NCI-H2171 (cell line): Measurements from ENCODE around the gene TRIP12.
"Not testable (repeated sequence)": the region's sequence is repeated elsewhere in the genome, so short reads cannot be mapped to it uniquely, and the experiment has no call there.

ENCODE experiments used
- DNase-seq: peaks from one replicate; lab custom pipeline; 2025; lab: John Stamatoyannopoulos, UW

The TRIP12 gene

GRCh38 chr2:229920011-229920641 is 1.7 kb downstream of the TRIP12 start:
- DNase-seq = no peak

- no peak for DNase-seq
Measured at GRCh38 chr2:229917793-229918192, 4.0 kb downstream of the TRIP12 start.

- DNase-seq = no peak
Measured at GRCh38 chr2:229914171-229914570, 7.6 kb downstream of the TRIP12 start.

GRCh38 chr2:229910832-229911412 is 10.9 kb downstream of the TRIP12 start:
- no peak for DNase-seq

- no peak for DNase-seq
Measured at GRCh38 chr2:229910147-229910831, 11.5 kb downstream of the TRIP12 start.

- DNase-seq = no peak
Measured at GRCh38 chr2:229909090-229909489, 12.7 kb downstream of the TRIP12 start.

GRCh38 chr2:229905601-229906000 is 16.2 kb downstream of the TRIP12 start:
- DNase-seq = no peak

GRCh38 chr2:229903037-229903436 is 18.8 kb downstream of the TRIP12 start:
- DNase-seq = no peak

- DNase-seq = no peak
Measured at GRCh38 chr2:229901819-229902218, 20.0 kb downstream of the TRIP12 start.

GRCh38 chr2:229900514-229900913 is 21.3 kb downstream of the TRIP12 start:
- DNase-seq = not testable (repeated sequence)

- DNase-seq = no peak
Measured at GRCh38 chr2:229900012-229900411, 21.8 kb downstream of the TRIP12 start.

GRCh38 chr2:229899604-229900003 is 22.2 kb downstream of the TRIP12 start:
- DNase-seq = no peak

GRCh38 chr2:229896857-229897256 is 25.0 kb downstream of the TRIP12 start:
- DNase-seq = no peak

- DNase-seq = no peak
Measured at GRCh38 chr2:229889023-229889422, 32.8 kb downstream of the TRIP12 start.

GRCh38 chr2:229888031-229888430 is 33.8 kb downstream of the TRIP12 start:
- DNase-seq = no peak

- DNase-seq = no peak
Measured at GRCh38 chr2:229887441-229887840, 34.4 kb downstream of the TRIP12 start.

GRCh38 chr2:229884775-229885699 is 36.8 kb downstream of the TRIP12 start:
- DNase-seq = no peak

- no peak for DNase-seq
Measured at GRCh38 chr2:229882583-229882982, 39.2 kb downstream of the TRIP12 start.

- DNase-seq = no peak
Measured at GRCh38 chr2:229880892-229881586, 40.8 kb downstream of the TRIP12 start.

GRCh38 chr2:229879191-229879950 is 42.4 kb downstream of the TRIP12 start:
- no peak for DNase-seq

GRCh38 chr2:229875549-229875948 is 46.3 kb downstream of the TRIP12 start:
- DNase-seq = no peak
